GM23248 (cell line): ENCODE data around the gene MARK1. TPM values are rescaled to one million over a fixed set of nuclear protein-coding genes. Genes with fewer than 3 reads are reported as not detected.
A peak's percentile ranks its signal among the peaks of the same experiment; 100 is the strongest.

Experiments used
- DNase-seq: peaks from one replicate; pipeline ENCODE4 v3.0.0-alpha.2; 2015
- H2AFZ ChIP-seq: fragments of 200-600 bp; sonication (generic); 2 replicates; pipeline ENCODE4 v1.6.1; 2016; ENCODE audit warnings: antibody characterized with exemption
- H3F3A ChIP-seq: fragments of 200-600 bp; sonication (generic); 2 replicates; pipeline ENCODE4 v1.6.1; 2016; ENCODE audit warnings: mild to moderate bottlenecking, antibody characterized with exemption, mixed run types; ENCODE audit not compliant: insufficient read depth
- H3K27ac ChIP-seq: fragments of 200-600 bp; sonication (generic); 2 replicates; pipeline ENCODE4 v1.5.1; 2016; ENCODE audit warnings: mild to moderate bottlenecking
- H3K27me3 ChIP-seq: fragments of 200-600 bp; sonication (generic); replicated peaks from 2 replicates; pipeline ENCODE4 v1.6.1; 2016; ENCODE audit warnings: mild to moderate bottlenecking; ENCODE audit not compliant: insufficient read depth
- H3K36me3 ChIP-seq: fragments of 200-600 bp; sonication (generic); 2 replicates; pipeline ENCODE4 v1.6.1; 2016; ENCODE audit warnings: low read depth, mild to moderate bottlenecking
- H3K4me1 ChIP-seq: fragments of 200-600 bp; sonication (generic); 2 replicates; pipeline ENCODE4 v1.6.1; 2016; ENCODE audit warnings: mild to moderate bottlenecking; ENCODE audit not compliant: insufficient read depth
- H3K4me2 ChIP-seq: fragments of 200-600 bp; sonication (generic); one replicate; pipeline ENCODE4 v1.6.1; 2016; ENCODE audit warnings: mild to moderate bottlenecking; ENCODE audit not compliant: unreplicated experiment
- H3K4me3 ChIP-seq: fragments of 200-600 bp; sonication (generic); 2 replicates; pipeline ENCODE4 v1.5.1; 2016; ENCODE audit warnings: mild to moderate bottlenecking
- H3K79me2 ChIP-seq: fragments of 200-600 bp; sonication (generic); 2 replicates; pipeline ENCODE4 v1.6.1; 2016; ENCODE audit warnings: mild to moderate bottlenecking; ENCODE audit not compliant: insufficient read depth
- H3K9ac ChIP-seq: fragments of 200-600 bp; sonication (generic); 2 replicates; pipeline ENCODE4 v1.6.1; 2016; ENCODE audit warnings: mild to moderate bottlenecking
- H3K9me2 ChIP-seq: fragments of 200-600 bp; sonication (generic); 2 replicates; pipeline ENCODE4 v1.6.1; 2016; ENCODE audit warnings: mixed run types, mild to moderate bottlenecking, moderate library complexity; ENCODE audit not compliant: insufficient read depth
- H3K9me3 ChIP-seq: fragments of 200-600 bp; sonication (generic); one replicate; pipeline ENCODE4 v1.6.1; 2017; ENCODE audit warnings: low read depth
- H4K20me1 ChIP-seq: fragments of 200-600 bp; sonication (generic); 2 replicates; pipeline ENCODE4 v1.6.0; 2016; ENCODE audit not compliant: insufficient read depth
- EZH2 ChIP-seq: fragments of 200-600 bp; sonication (generic); IDR thresholded peaks from 2 replicates; pipeline ENCODE4 v1.6.1; 2018; ENCODE audit warnings: antibody characterized with exemption, mild to moderate bottlenecking; ENCODE audit not compliant: insufficient read depth, poor library complexity, severe bottlenecking
- EZH2phosphoT487 ChIP-seq: fragments of 200-600 bp; sonication (generic); IDR thresholded peaks from 2 replicates; pipeline ENCODE4 v1.6.1; 2018; ENCODE audit warnings: antibody characterized with exemption, moderate library complexity, mild to moderate bottlenecking, low read depth; ENCODE audit not compliant: insufficient read depth
- WGBS, 2 experiments: methylation state at CpG; one replicate each; pipeline ENCODE4 v1.1.6; 2015 to 2017; ENCODE audit warnings: low lambda C conversion rate in 2 of 2, low coverage in 1 of 2; ENCODE audit errors: missing lambda C conversion rate in 2 of 2; 5-methylcytosine and 5-hydroxymethylcytosine counted together
- in situ Hi-C: fragments of 300-500 bp; cut with MboI; formaldehyde crosslinking; loops from 2 replicates; pipeline ENCODE4 v1.15.0; 2020
- polyA plus RNA-seq: library from polyadenylated mRNA; unstranded; fragments of >200 nt; fragmentation: Nextera tagmentation; extraction: Ambion mirVana; gene quantifications from 2 replicates; pipeline ENCODE4 v1.2.1, GENCODE V29; 2016
- total RNA-seq: library from RNA; depleted of rRNA; stranded (reverse); fragments of >200 nt; shearing (Covaris generic); gene quantifications from 2 replicates; pipeline ENCODE4 v1.2.3, GENCODE V29; 2014

MARK1 gene
- total and polyA plus RNA-seq, 2 experiments from 2014 or later = 0.40 to 0.65 TPM

- no peaks in the 10 kb centered on the region for H3K36me3 ChIP-seq
- H3K4me1 ChIP-seq = peaks cover 9% of the 10 kb centered on the region; the same call in 1 of the 2 replicates
- H3K4me3 ChIP-seq = no peak overlapping the region
- DNase-seq = no peak
- no peaks in the 10 kb centered on the region for H3F3A ChIP-seq
- H3K27ac ChIP-seq = no peak overlapping the region
- 45 to 48% methylated on average over 4 of the region's 4 CpGs for WGBS, 2 experiments
- no peak overlapping the region for H3K4me2 ChIP-seq
- no peaks in the 10 kb centered on the region for H3K9me3 ChIP-seq
- no peaks in the 10 kb centered on the region for H4K20me1 ChIP-seq
- TF ChIP-seq EZH2 (no peak), EZH2phosphoT487 (no peak)
- H3K79me2 ChIP-seq = no peaks in the 10 kb centered on the region
- in situ Hi-C loops = no loop called here
- no peak overlapping the region for H2AFZ ChIP-seq
- no peak overlapping the region for H3K9ac ChIP-seq
- H3K27me3 ChIP-seq = no peaks in the 10 kb centered on the region; the same call in 1 of the 2 replicates
- H3K9me2 ChIP-seq = no peaks in the 10 kb centered on the region
Measured at GRCh38 chr1:220684890-220685289, 157.0 kb downstream of the MARK1 start.

GRCh38 chr1:220685879-220686278 lies 157.9 kb downstream of the MARK1 start:
- Histone ChIP-seq H3K4me3 (no peak overlapping the region), H4K20me1 (no peaks in the 10 kb centered on the region), H3K4me2 (no peak overlapping the region), H2AFZ (no peak overlapping the region), H3K9me2 (no peaks in the 10 kb centered on the region), H3K27me3 (peaks cover 4% of the 10 kb centered on the region), H3K36me3 (no peaks in the 10 kb centered on the region), H3K79me2 (no peaks in the 10 kb centered on the region), H3K9me3 (no peaks in the 10 kb centered on the region), H3K27ac (no peak overlapping the region), H3K4me1 (peaks cover 10% of the 10 kb centered on the region; the same call in 1 of the 2 replicates), H3K9ac (no peak overlapping the region), H3F3A (no peaks in the 10 kb centered on the region)
- no peak for DNase-seq
- no peak for TF ChIP-seq EZH2
- no peak for TF ChIP-seq EZH2phosphoT487
- in situ Hi-C loops = no loop called here
- WGBS, 2 experiments = 67 to 78% methylated on average over 3 of the region's 3 CpGs

- H3F3A ChIP-seq = no peaks in the 10 kb centered on the region
- H3K4me2 ChIP-seq = no peak overlapping the region
- H3K9ac ChIP-seq = no peak overlapping the region
- no peaks in the 10 kb centered on the region for H3K9me3 ChIP-seq
- peaks cover 23% of the 10 kb centered on the region for H3K27me3 ChIP-seq
- no peak overlapping the region for H2AFZ ChIP-seq
- no peaks in the 10 kb centered on the region for H3K36me3 ChIP-seq
- H3K79me2 ChIP-seq = no peaks in the 10 kb centered on the region
- 83 to 91% methylated on average over 5 of the region's 5 CpGs for WGBS, 2 experiments
- in situ Hi-C loops = no loop called here
- no peak overlapping the region for H3K27ac ChIP-seq
- TF ChIP-seq EZH2phosphoT487 (no peak), EZH2 (no peak)
- H3K4me1 ChIP-seq = peaks cover 7% of the 10 kb centered on the region; the same call in 1 of the 2 replicates
- no peak overlapping the region for H3K4me3 ChIP-seq
- DNase-seq = no peak
- H3K9me2 ChIP-seq = no peaks in the 10 kb centered on the region
- H4K20me1 ChIP-seq = no peaks in the 10 kb centered on the region
Measured at GRCh38 chr1:220687809-220688208, 159.9 kb downstream of the MARK1 start.

- H2AFZ ChIP-seq = peak overlapping the region; percentile 87
- WGBS, 2 experiments = 17 to 18% methylated on average over 14 of the region's 14 CpGs
- H3K79me2 ChIP-seq = no peaks in the 10 kb centered on the region
- H4K20me1 ChIP-seq = no peaks in the 10 kb centered on the region
- TF ChIP-seq EZH2 = no peak
- TF ChIP-seq EZH2phosphoT487 = no peak
- H3K4me1 ChIP-seq = peaks cover 7% of the 10 kb centered on the region; the same call in 1 of the 2 replicates
- no peaks in the 10 kb centered on the region for H3K9me3 ChIP-seq
- in situ Hi-C loops = no loop called here
- H3K36me3 ChIP-seq = no peaks in the 10 kb centered on the region
- H3K27ac ChIP-seq = no peak overlapping the region
- no peaks in the 10 kb centered on the region for H3K9me2 ChIP-seq
- H3K4me2 ChIP-seq = peak overlapping the region; percentile 77
- H3F3A ChIP-seq = no peaks in the 10 kb centered on the region
- H3K4me3 ChIP-seq = peak overlapping the region; percentile 80
- DNase-seq = no peak
- peaks cover 30% of the 10 kb centered on the region for H3K27me3 ChIP-seq
- no peak overlapping the region for H3K9ac ChIP-seq
Measured at GRCh38 chr1:220689666-220690065, 161.7 kb downstream of the MARK1 start.
